HCT116 (cell line): Measurements from ENCODE around the gene CHST15. TPM values are rescaled to one million over a fixed set of nuclear protein-coding genes. Genes with fewer than 3 reads are reported as not detected.

ENCODE experiments used
- ATAC-seq: fragments of 200-7000 bp; cut with Tn5 transposase; 2 replicates; pipeline ENCODE4 v1.9.1; 2020; ENCODE audit warnings: mild to moderate bottlenecking, moderate library complexity
- BruUV-seq: library from RNA; stranded (reverse); fragments of 400-500 nt; replicated peaks from 2 replicates; lab custom pipeline; 2021; lab: Mats Ljungman, UMichigan
- CTCF ChIA-PET: fragments of 300-600 bp; sonication (Branson Sonifier 250); formaldehyde crosslinking; loops from one replicate; lab custom pipeline; 2021; ENCODE audit warnings: antibody characterized with exemption; lab: Charles Lee
- POLR2A ChIA-PET: fragments of 300-600, 350-600 bp; sonication (Branson Sonifier 250); formaldehyde crosslinking; loops from one replicate; lab custom pipeline; 2021; ENCODE audit warnings: antibody characterized with exemption; lab: Charles Lee
- RAD21 ChIA-PET, 2 experiments: fragments of 300-600 bp; sonication (Branson Sonifier 250); formaldehyde crosslinking; loops; one replicate each; lab custom pipeline; 2023; ENCODE audit warnings: low total read pairs in 2 of 2; ENCODE audit not compliant: uncharacterized antibody in 2 of 2, unreplicated experiment in 2 of 2, low non-redundant PET in 1 of 2; lab: Charles Lee
- DNase-seq: peaks from one replicate; pipeline ENCODE4 v3.0.0-alpha.2; 2010; ENCODE audit warnings: low read depth, low spot score
- H2AFZ ChIP-seq: fragments of 200-600 bp; shearing (Covaris generic), sonication (generic); 2 replicates; pipeline ENCODE4 v1.6.1; 2017; ENCODE audit warnings: low read depth, mixed run types, mixed read lengths, antibody characterized with exemption, low read length; ENCODE audit not compliant: poor library complexity, severe bottlenecking
- H3K27ac ChIP-seq: 2 replicates; pipeline ENCODE4 v1.5.1; 2012; ENCODE audit warnings: low read depth, low read length
- H3K27me3 ChIP-seq: fragments of 200-600 bp; sonication (generic); 2 replicates; pipeline ENCODE4 v1.6.1; 2016; ENCODE audit warnings: mixed run types, low read length, mixed read lengths; ENCODE audit not compliant: insufficient read depth
- H3K36me3 ChIP-seq, 2 experiments: fragments of 200-500 bp in 1 of 2; fragments of 200-600 bp in 1 of 2; sonication (Bioruptor generic) in 1 of 2; sonication (generic) in 1 of 2; 2 replicates each; pipeline versions ENCODE4 v1.5.1 to v1.6.1; 2014 to 2016; ENCODE audit warnings: low read length in 2 of 2, inconsistent platforms in 1 of 2, mixed read lengths in 1 of 2, mixed run types in 1 of 2; ENCODE audit not compliant: insufficient read depth in 2 of 2, control insufficient read depth in 1 of 2
- H3K4me1 ChIP-seq, 2 experiments: fragments of 200-600 bp in 1 of 2; sonication (generic) in 1 of 2; 2 replicates each; pipeline versions ENCODE4 v1.5.1 to v1.6.1; 2012 to 2017; ENCODE audit warnings: low read length in 2 of 2, inconsistent platforms in 1 of 2, mild to moderate bottlenecking in 1 of 2, mixed read lengths in 1 of 2, mixed run types in 1 of 2, moderate library complexity in 1 of 2; ENCODE audit not compliant: insufficient read depth in 2 of 2, control insufficient read depth in 1 of 2
- H3K4me2 ChIP-seq: fragments of 200-600 bp; sonication (generic); 2 replicates; pipeline ENCODE4 v1.6.1; 2017; ENCODE audit warnings: mixed run types, low read length, mixed read lengths
- H3K4me3 ChIP-seq, 2 experiments: fragments of 200-600 bp in 1 of 2; sonication (generic) in 1 of 2; replicated peaks in 1 of 2; 2 replicates each; pipeline ENCODE4 v1.5.1; 2011 to 2016; ENCODE audit warnings: low read length in 2 of 2, control low read depth in 1 of 2, low read depth in 1 of 2, mild to moderate bottlenecking in 1 of 2, mixed read lengths in 1 of 2, mixed run types in 1 of 2
- H3K79me2 ChIP-seq: fragments of 200-600 bp; sonication (generic); 2 replicates; pipeline ENCODE4 v1.6.1; 2017; ENCODE audit warnings: mild to moderate bottlenecking, mixed run types, low read length, moderate library complexity, mixed read lengths; ENCODE audit not compliant: insufficient read depth
- H3K9ac ChIP-seq: fragments of 200-600 bp; sonication (generic); 2 replicates; pipeline ENCODE4 v1.6.1; 2016; ENCODE audit warnings: low read length, mixed read lengths
- H3K9me2 ChIP-seq: fragments of 200-600 bp; sonication (generic), shearing (Covaris generic); 2 replicates; pipeline ENCODE4 v1.6.1; 2017; ENCODE audit warnings: mixed run types, mild to moderate bottlenecking, moderate library complexity; ENCODE audit not compliant: insufficient read depth
- H3K9me3 ChIP-seq, 2 experiments: fragments of 200-500 bp in 1 of 2; fragments of 200-600 bp in 1 of 2; sonication (Bioruptor generic) in 1 of 2; sonication (generic) in 1 of 2; 2 replicates each; pipeline ENCODE4 v1.6.1; 2014 to 2017; ENCODE audit warnings: low read length in 2 of 2, mixed read lengths in 2 of 2, inconsistent platforms in 1 of 2, low read depth in 1 of 2, mild to moderate bottlenecking in 1 of 2, mixed run types in 1 of 2, moderate library complexity in 1 of 2; ENCODE audit not compliant: control insufficient read depth in 1 of 2, insufficient read depth in 1 of 2
- H4K20me1 ChIP-seq: fragments of 200-600 bp; sonication (generic), shearing (Covaris generic); 2 replicates; pipeline ENCODE4 v1.6.1; 2017; ENCODE audit warnings: mixed run types, mild to moderate bottlenecking, moderate library complexity; ENCODE audit not compliant: insufficient read depth
- ATF3 ChIP-seq: IDR thresholded peaks from 2 replicates; pipeline ENCODE4 v1.6.1; 2012
- CBX3 ChIP-seq: IDR thresholded peaks from 2 replicates; pipeline ENCODE4 v1.6.1; 2012; ENCODE audit warnings: low read depth
- CEBPB ChIP-seq: IDR thresholded peaks from 2 replicates; pipeline ENCODE4 v1.6.1; 2012; ENCODE audit warnings: low read depth
- CTCF ChIP-seq, 3 experiments: fragments of 200-600 bp in 1 of 3; sonication (generic) in 1 of 3; IDR thresholded peaks in 2 of 3; conservative IDR thresholded peaks in 1 of 3; 2 replicates each; pipeline ENCODE4 v1.5.1; 2012 to 2017; ENCODE audit warnings: low read depth in 2 of 3, low read length in 2 of 3, antibody characterized with exemption in 1 of 3, borderline replicate concordance in 1 of 3, control low read depth in 1 of 3, mild to moderate bottlenecking in 1 of 3, mixed read lengths in 1 of 3, mixed run types in 1 of 3, moderate library complexity in 1 of 3; ENCODE audit not compliant: insufficient read depth in 1 of 3
- EGR1 ChIP-seq: IDR thresholded peaks from 2 replicates; pipeline ENCODE4 v1.6.1; 2012; ENCODE audit warnings: low read depth
- EZH2 ChIP-seq: fragments of 200-600 bp; sonication (generic); IDR thresholded peaks from 2 replicates; pipeline ENCODE4 v1.6.1; 2017; ENCODE audit warnings: antibody characterized with exemption, mixed run types
- EZH2phosphoT487 ChIP-seq: fragments of 200-600 bp; IDR thresholded peaks from 2 replicates; pipeline ENCODE4 v1.6.1; 2018; ENCODE audit warnings: antibody characterized with exemption, borderline replicate concordance
- FOSL1 ChIP-seq: IDR thresholded peaks from 2 replicates; pipeline ENCODE4 v1.6.1; 2012; ENCODE audit warnings: low read depth
- JUND ChIP-seq: IDR thresholded peaks from 2 replicates; pipeline ENCODE4 v1.6.1; 2012
- MAX ChIP-seq: IDR thresholded peaks from 2 replicates; pipeline ENCODE4 v1.6.1; 2012
- POLR2A ChIP-seq: IDR thresholded peaks from 2 replicates; pipeline ENCODE4 v1.7.0; 2011; ENCODE audit warnings: borderline replicate concordance; ENCODE audit not compliant: insufficient read depth, insufficient read length; ENCODE audit errors: extremely low read depth
- POLR2AphosphoS5 ChIP-seq: IDR thresholded peaks from 2 replicates; pipeline ENCODE4 v1.6.1; 2011; ENCODE audit warnings: mild to moderate bottlenecking, low read depth, low read length, moderate library complexity
- RAD21 ChIP-seq: IDR thresholded peaks from 2 replicates; pipeline ENCODE4 v1.6.1; 2012; ENCODE audit warnings: low read depth, mild to moderate bottlenecking
- REST ChIP-seq: IDR thresholded peaks from 2 replicates; pipeline ENCODE4 v1.6.1; 2012; ENCODE audit warnings: low read depth
- SIN3A ChIP-seq: IDR thresholded peaks from 2 replicates; pipeline ENCODE4 v1.6.1; 2012; ENCODE audit warnings: low read depth
- SP1 ChIP-seq: IDR thresholded peaks from 2 replicates; pipeline ENCODE4 v1.6.1; 2012; ENCODE audit warnings: low read depth
- TCF7L2 ChIP-seq: IDR thresholded peaks from 2 replicates; pipeline ENCODE4 v1.7.0; 2011; ENCODE audit warnings: borderline replicate concordance, inconsistent platforms; ENCODE audit not compliant: insufficient read depth, insufficient read length; ENCODE audit errors: extremely low read depth
- YY1 ChIP-seq: IDR thresholded peaks from 2 replicates; pipeline ENCODE4 v1.6.1; 2011; ENCODE audit warnings: low read length, low read depth, moderate library complexity, mild to moderate bottlenecking; ENCODE audit not compliant: insufficient replicate concordance; ENCODE audit errors: extremely low read depth
- ZBTB33 ChIP-seq: IDR thresholded peaks from 2 replicates; pipeline ENCODE4 v1.6.1; 2011; ENCODE audit warnings: mild to moderate bottlenecking, low read length, moderate library complexity; ENCODE audit not compliant: insufficient replicate concordance; ENCODE audit errors: extremely low read depth
- intact Hi-C: fragments of 100-400 bp; cut with micrococcal nuclease; formaldehyde crosslinking; loops from 2 replicates; pipeline ENCODE4 v1.10.0; 2022
- total RNA-seq: library from RNA; stranded (reverse); gene quantifications from one replicate; pipeline ENCODE4 v1.2.1, GENCODE V29; 2021; ENCODE audit not compliant: unreplicated experiment

CHST15 gene
- total RNA-seq, 1 experiment from 2014 or later = 47.2 TPM

- Histone ChIP-seq H3K4me2 (no peak overlapping the region), H4K20me1 (no peaks in the 10 kb centered on the region), H2AFZ (no peak overlapping the region), H3K9me2 (no peaks in the 10 kb centered on the region), H3K9me3 (no peaks in the 10 kb centered on the region), H3K4me1 (no peaks in the 10 kb centered on the region), H3K27me3 (no peaks in the 10 kb centered on the region), H3K79me2 (no peaks in the 10 kb centered on the region), H3K27ac (no peak overlapping the region), H3K4me3 (no peak overlapping the region), H3K9ac (no peak overlapping the region), H3K36me3 (no peaks in the 10 kb centered on the region)
- ATAC-seq (no peak; the same call in 1 of the 2 replicates), DNase-seq (no peak)
- RAD21 ChIA-PET = no interaction called here
- POLR2A ChIA-PET = no interaction called here
- intact Hi-C loops = no loop called here
- BruUV-seq = no TSS peak
- TF ChIP-seq SIN3A = no peak
- no peak for TF ChIP-seq JUND
- TF ChIP-seq REST = no peak
- TF ChIP-seq MAX = no peak
- TF ChIP-seq SP1 = no peak
- TF ChIP-seq ZBTB33 = no peak
- TF ChIP-seq YY1 = no peak
- TF ChIP-seq EZH2phosphoT487 = no peak
- no peak for TF ChIP-seq CTCF (IDR thresholded peaks at IDR 0.05 in 2 of 3, conservative IDR thresholded peaks at IDR 0.05 in 1 of 3; ENCODE audit: borderline replicate concordance in 1 of 3, insufficient read depth in 1 of 3, low read depth in 2 of 3, low read length in 2 of 3)
- no peak for TF ChIP-seq POLR2AphosphoS5
- no peak for TF ChIP-seq CEBPB
- TF ChIP-seq POLR2A = no peak
- TF ChIP-seq RAD21 = no peak
- TF ChIP-seq EGR1 = no peak
- TF ChIP-seq CBX3 = no peak
- no peak for TF ChIP-seq FOSL1
- TF ChIP-seq ATF3 = no peak
- TF ChIP-seq TCF7L2 = no peak
- TF ChIP-seq EZH2 = no peak
- CTCF ChIA-PET = no interaction called here
Measured at GRCh38 chr10:124138883-124139348, 45.5 kb upstream of the CHST15 start.
